ENCODE results near the gene KCTD4. TPM values are rescaled to one million over a fixed set of nuclear protein-coding genes. Genes with fewer than 3 reads are reported as not detected.

Gene KCTD4
- total and polyA plus RNA-seq, 10 of the 15 experiments (the other 5 are each of a cell fraction or from before 2014, with no cell fraction given), result 0.09 TPM; not detected in 9

- H3K4me2 ChIP-seq (ENCODE audit: control insufficient read depth, insufficient read depth), result no peak overlapping the region
- H3K4me3 ChIP-seq, result no peak overlapping the region
- BruUV-seq (replicated peaks), result no TSS peak
- H3K9me3 ChIP-seq (replicated peaks; ENCODE audit: control insufficient read depth, insufficient read depth, low read length), result no peaks in the 10 kb centered on the region
- H2AFZ ChIP-seq (ENCODE audit: control insufficient read depth, low read depth, low read length), result no peak overlapping the region
- intact Hi-C loops (cut with micrococcal nuclease; ENCODE audit: unreplicated experiment) (no loop called here), in situ Hi-C loops (cut with MboI) (no loop called here)
- ChIA-PET POLR2A (no interaction called here), SMC1A (ENCODE audit: uncharacterized antibody, unreplicated experiment) (interaction anchor here (1.1 to 1.5 kb wide), 2 partner anchors 9 to 15 kb away, joined by 3 read pairs; no protein-coding TSS in a partner anchor), RAD21 (ENCODE audit: unreplicated experiment) (no interaction called here), CTCF (no interaction called here)
- no peak for ATAC-seq
- no peaks in the 10 kb centered on the region for H3K27me3 ChIP-seq (replicated peaks in 1 of 2; ENCODE audit: control insufficient read depth in 2 of 2, insufficient read depth in 2 of 2, low read length in 1 of 2)
- H3K27ac ChIP-seq (ENCODE audit: control insufficient read depth, insufficient read depth), result no peak overlapping the region
- H3K36me3 ChIP-seq (ENCODE audit: control insufficient read depth in 2 of 2, insufficient read depth in 2 of 2, low read length in 1 of 2), result no peaks in the 10 kb centered on the region
- H3K4me1 ChIP-seq (ENCODE audit: control insufficient read depth, insufficient read depth, low read length), result no peaks in the 10 kb centered on the region
- no peaks in the 10 kb centered on the region for H4K20me1 ChIP-seq (ENCODE audit: control insufficient read depth, insufficient read depth)
- no peak for DNase-seq (ENCODE audit: low read depth, low spot score)
- TF ChIP-seq ASH2L (IDR thresholded peaks at IDR 0.05; ENCODE audit: borderline replicate concordance, low read depth), result no peak
- no peak for TF ChIP-seq ETV6 (conservative IDR thresholded peaks at IDR 0.05 in 1 of 2, IDR thresholded peaks at IDR 0.05 in 1 of 2; ENCODE audit: borderline replicate concordance in 1 of 2, low read depth in 1 of 2)
- no peak for TF ChIP-seq PML (IDR thresholded peaks at IDR 0.05; ENCODE audit: low read length)
- no peak for TF ChIP-seq NFIC (IDR thresholded peaks at IDR 0.05; ENCODE audit: low read depth, low read length)
- no peak for TF ChIP-seq BMI1 (IDR thresholded peaks at IDR 0.05; ENCODE audit: borderline replicate concordance)
- TF ChIP-seq PKNOX1 (IDR thresholded peaks at IDR 0.05), result no peak
- no peak for TF ChIP-seq ZNF207 (IDR thresholded peaks at IDR 0.05; ENCODE audit: borderline replicate concordance)
- no peak for TF ChIP-seq TAF1 (IDR thresholded peaks at IDR 0.05; ENCODE audit: borderline replicate concordance, low read depth, low read length)
- TF ChIP-seq TBL1XR1 (IDR thresholded peaks at IDR 0.05; ENCODE audit: low read depth, low read length), result no peak
- no peak for TF ChIP-seq KLF5 (IDR thresholded peaks at IDR 0.05; ENCODE audit: partially characterized antibody)
- no peak for TF ChIP-seq USF1 (IDR thresholded peaks at IDR 0.05; ENCODE audit: borderline replicate concordance, extremely low read length, insufficient read depth, low read depth, low read length)
- TF ChIP-seq EP300 (IDR thresholded peaks at IDR 0.05; ENCODE audit: borderline replicate concordance in 1 of 2, control insufficient read depth in 1 of 2, low read depth in 2 of 2, low read length in 2 of 2), result no peak
- TF ChIP-seq HCFC1 (IDR thresholded peaks at IDR 0.05; ENCODE audit: low read length), result no peak
- TF ChIP-seq STAT3 (IDR thresholded peaks at IDR 0.05; ENCODE audit: low read depth, low read length), result no peak
- TF ChIP-seq NR2F1 (conservative IDR thresholded peaks at IDR 0.05), result no peak
- no peak for TF ChIP-seq MYB (IDR thresholded peaks at IDR 0.05; ENCODE audit: borderline replicate concordance, low read depth, low read length)
- TF ChIP-seq SUPT20H (IDR thresholded peaks at IDR 0.05; ENCODE audit: borderline replicate concordance, control insufficient read depth, low read depth, low read length), result no peak
- no peak for TF ChIP-seq ZBTB11 (CRISPR knock-in tag; IDR thresholded peaks at IDR 0.05)
- FAIRE-seq, result no peak
- H3K79me2 ChIP-seq (ENCODE audit: control insufficient read depth, insufficient read depth, low read length), result no peaks in the 10 kb centered on the region
- no peak overlapping the region for H3K9ac ChIP-seq (ENCODE audit: control insufficient read depth, insufficient read depth, low read length)
Measured at GRCh38 chr13:45224176-45224575, 23.3 kb upstream of the KCTD4 start.

All from GM12878 (cell line).